ENCODE results near the gene CGB8.
A peak's percentile ranks its signal among the peaks of the same experiment; 100 is the strongest.

The CGB8 gene

DNA sequence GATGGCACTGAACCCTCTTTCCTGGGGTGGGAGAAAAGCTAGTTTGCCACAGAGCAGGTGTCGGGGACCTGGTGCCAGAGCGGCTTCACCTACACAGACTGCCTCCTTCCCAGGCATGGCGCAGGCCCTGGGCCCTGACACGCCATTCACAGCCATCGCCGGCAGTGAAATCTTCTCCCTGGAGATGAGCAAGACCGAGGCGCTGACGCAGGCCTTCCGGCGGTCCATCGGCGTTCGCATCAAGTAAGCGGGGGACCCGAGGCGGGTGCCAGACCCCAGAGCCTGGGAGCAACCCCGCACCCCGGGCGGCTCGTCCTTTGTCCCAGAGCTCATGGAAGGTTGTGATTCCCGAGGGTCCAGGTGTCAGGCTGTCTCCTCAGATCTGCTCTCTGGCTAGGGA lies 42.0 kb downstream of the CGB8 start:
- no peak for DNase-seq (ENCODE audit: low spot score)

DNA sequence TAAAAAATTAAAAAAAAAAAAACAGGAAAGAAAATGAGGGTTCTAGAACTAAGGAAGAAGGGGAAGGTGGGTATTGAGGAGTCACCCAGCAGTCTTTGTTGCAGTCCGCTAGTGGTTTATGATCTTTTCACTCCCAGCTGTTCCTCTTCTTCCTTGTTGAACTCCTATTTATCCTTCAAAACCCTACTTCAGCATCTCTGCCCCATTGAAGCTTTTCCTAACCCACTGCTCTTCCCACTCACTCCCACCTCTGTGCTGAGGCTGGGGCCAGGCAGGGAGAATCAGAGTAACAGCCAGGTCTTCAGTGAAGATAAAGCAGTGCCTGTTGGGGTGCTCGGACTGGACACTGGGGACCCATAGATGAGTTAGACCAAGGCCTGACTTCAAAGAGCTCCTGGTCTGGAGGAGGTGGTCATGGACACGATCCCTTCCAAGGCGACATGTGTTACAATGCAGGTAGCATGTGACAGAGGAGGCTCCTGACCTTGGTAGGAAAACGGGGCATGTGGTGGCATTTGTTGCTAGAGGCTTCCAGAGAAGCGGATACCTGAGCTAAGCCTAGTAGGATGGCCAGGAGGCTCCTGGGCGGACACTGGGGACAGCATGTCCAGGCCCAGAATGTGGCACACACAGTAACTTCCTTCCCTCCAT lies 43.8 kb downstream of the CGB8 start:
- no peak for DNase-seq (ENCODE audit: low spot score)

DNA sequence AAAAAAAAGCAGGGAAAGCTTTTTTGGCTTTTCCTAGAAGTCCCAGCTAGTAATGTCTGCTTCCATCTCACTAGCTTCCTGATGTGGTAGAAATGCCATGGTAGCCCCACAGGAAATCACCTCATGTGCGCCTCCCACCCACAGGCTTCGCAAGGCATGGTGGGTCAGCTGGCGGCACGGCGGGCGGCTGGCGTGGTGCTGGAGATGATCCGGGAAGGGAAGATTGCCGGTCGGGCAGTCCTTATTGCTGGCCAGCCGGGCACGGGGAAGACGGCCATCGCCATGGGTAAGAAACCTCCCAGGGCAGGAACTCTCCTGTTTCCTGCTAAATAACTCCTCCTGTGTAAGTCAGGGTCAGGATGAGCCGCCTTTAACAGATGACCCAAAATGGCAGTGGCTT lies 44.8 kb downstream of the CGB8 start:
- no peak for DNase-seq (ENCODE audit: low spot score)

DNA sequence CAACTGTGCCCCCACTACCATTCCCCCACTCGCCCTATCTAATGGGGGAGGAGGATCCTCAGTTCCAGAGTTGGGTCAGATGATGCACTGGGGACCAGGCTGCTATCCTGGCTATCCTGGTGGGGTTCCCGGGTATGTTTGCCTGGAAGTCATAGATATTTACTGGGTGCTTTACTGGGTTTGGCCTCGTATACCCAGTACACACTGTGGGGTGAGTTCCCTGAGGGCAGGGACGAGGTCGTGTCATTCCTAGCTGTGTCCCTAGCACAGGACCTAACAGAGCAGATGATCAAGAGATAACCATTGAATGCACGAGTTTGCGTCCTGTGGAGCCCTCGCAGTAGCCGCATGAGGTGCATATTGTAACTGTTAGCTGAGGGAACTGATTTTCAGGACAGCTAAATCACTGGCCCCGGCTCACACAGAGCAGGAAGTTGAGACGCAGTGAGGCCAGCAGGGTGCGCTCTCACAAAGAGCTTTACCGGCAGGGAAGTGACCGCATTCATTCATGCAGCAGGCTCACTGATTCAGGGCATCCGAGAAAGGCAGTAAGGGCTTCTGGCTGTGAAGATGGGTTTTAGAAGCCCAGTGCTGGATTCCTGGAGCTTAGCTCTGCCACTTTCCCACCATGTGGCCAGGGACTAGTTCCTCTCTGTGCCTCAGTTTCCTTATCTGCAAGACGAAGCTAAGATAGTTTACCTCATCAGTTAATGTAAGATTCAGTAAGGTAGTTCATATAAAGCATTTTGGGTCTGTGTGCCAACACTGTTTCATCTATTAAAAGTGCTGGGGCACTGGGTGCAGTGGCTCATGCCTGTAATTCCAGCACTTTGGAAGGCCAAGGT lies 49.2 kb downstream of the CGB8 start:
- DNase-seq (ENCODE audit: low spot score) = peak; percentile 60

DNA sequence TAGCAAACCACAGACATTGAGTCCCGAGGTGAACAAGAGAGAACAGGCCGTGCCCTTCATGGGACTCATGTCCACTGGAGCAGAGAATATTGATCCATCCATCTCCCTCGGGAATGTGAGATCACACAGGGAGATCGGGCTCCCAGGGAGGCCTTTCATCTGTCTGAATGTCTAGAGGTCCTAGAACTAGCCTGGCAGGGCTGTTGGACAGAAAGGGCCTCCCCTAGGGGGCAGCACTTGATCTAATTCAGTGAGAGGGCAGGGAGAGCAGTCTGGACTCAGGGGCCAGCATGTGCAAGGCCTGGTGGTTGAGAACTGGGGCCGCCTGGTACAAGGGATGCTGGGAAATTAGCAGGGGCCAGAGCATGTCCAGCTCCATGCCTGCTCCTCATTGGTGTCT lies 50.9 kb downstream of the CGB8 start:
- DNase-seq (ENCODE audit: low spot score) = peak; percentile 19

Measured in CD4-positive, alpha-beta T cell treated with Interleukin-6 at 100 ng/mL for 8 hours (primary cell).